ENCODE measurements around the gene ZNF280B.
"Not testable (repeated sequence)": the region's sequence is repeated elsewhere in the genome, so short reads cannot be mapped to it uniquely, and the experiment has no call there.

The ZNF280B gene

GRCh38 chr22:22463855-22464540, 44.5 kb downstream of the ZNF280B start:
- DNase-seq (ENCODE audit: low read depth) = no peak

GRCh38 chr22:22462813-22463567, 45.6 kb downstream of the ZNF280B start:
- no peak for DNase-seq (ENCODE audit: low read depth)

GRCh38 chr22:22461583-22461982, 47.0 kb downstream of the ZNF280B start:
- no peak for DNase-seq (ENCODE audit: low read depth)

- no peak for DNase-seq (ENCODE audit: low read depth)
These were observed 47.4 kb downstream of the ZNF280B start for GRCh38 chr22:22461111-22461510.

GRCh38 chr22:22460635-22461034, 47.9 kb downstream of the ZNF280B start:
- DNase-seq (ENCODE audit: low read depth) = no peak

GRCh38 chr22:22460060-22460459, 48.5 kb downstream of the ZNF280B start:
- no peak for DNase-seq (ENCODE audit: low read depth)

GRCh38 chr22:22458896-22459588, 49.5 kb downstream of the ZNF280B start:
- no peak for DNase-seq (ENCODE audit: low read depth)

GRCh38 chr22:22458387-22458786, 50.2 kb downstream of the ZNF280B start:
- no peak for DNase-seq (ENCODE audit: low read depth)

- DNase-seq (ENCODE audit: low read depth) = no peak
These were observed 53.5 kb downstream of the ZNF280B start for GRCh38 chr22:22454997-22455396.

- DNase-seq (ENCODE audit: low read depth) = no peak
These were observed 55.4 kb downstream of the ZNF280B start for GRCh38 chr22:22452996-22453686.

- no peak for DNase-seq (ENCODE audit: low read depth)
These were observed 56.3 kb downstream of the ZNF280B start for GRCh38 chr22:22452211-22452610.

- DNase-seq (ENCODE audit: low read depth) = no peak
These were observed 58.2 kb downstream of the ZNF280B start for GRCh38 chr22:22450343-22450839.

- no peak for DNase-seq (ENCODE audit: low read depth)
These were observed 58.7 kb downstream of the ZNF280B start for GRCh38 chr22:22449819-22450218.

- no peak for DNase-seq (ENCODE audit: low read depth)
These were observed 62.0 kb downstream of the ZNF280B start for GRCh38 chr22:22446517-22446916.

GRCh38 chr22:22444007-22444589, 64.4 kb downstream of the ZNF280B start:
- DNase-seq (ENCODE audit: low read depth) = not testable (repeated sequence)

- DNase-seq (ENCODE audit: low read depth) = no peak
These were observed 65.4 kb downstream of the ZNF280B start for GRCh38 chr22:22442928-22443709.

GRCh38 chr22:22441626-22442025, 66.9 kb downstream of the ZNF280B start:
- DNase-seq (ENCODE audit: low read depth) = not testable (repeated sequence)

- no peak for DNase-seq (ENCODE audit: low read depth)
These were observed 68.4 kb downstream of the ZNF280B start for GRCh38 chr22:22440188-22440587.
